GM12891 (cell line): ENCODE measurements around the gene KIAA0319L.

Source experiments
- DNase-seq: peaks from one replicate; pipeline ENCODE4 v3.0.0; 2011; ENCODE audit warnings: low spot score; ENCODE audit not compliant: insufficient read length
- FAIRE-seq: peaks from 2 replicates; lab custom pipeline; 2011; peaks lifted over from hg19 to GRCh38; lab: Jason Lieb, UNC
- PAX5 ChIP-seq: IDR thresholded peaks from 2 replicates; pipeline ENCODE4 v1.6.1; 2011; ENCODE audit warnings: low read length, moderate library complexity, mild to moderate bottlenecking; ENCODE audit not compliant: insufficient read depth, severe bottlenecking
- POLR2A ChIP-seq: IDR thresholded peaks from 2 replicates; pipeline ENCODE4 v1.6.1; 2011; ENCODE audit warnings: low read depth, low read length, control low read depth
- POLR2AphosphoS5 ChIP-seq: IDR thresholded peaks from 2 replicates; pipeline ENCODE4 v1.6.1; 2011; ENCODE audit warnings: low read depth, low read length, control low read depth
- POU2F2 ChIP-seq: IDR thresholded peaks from 2 replicates; pipeline ENCODE4 v1.6.1; 2011; ENCODE audit warnings: low read depth, mild to moderate bottlenecking, control low read depth, low read length, moderate library complexity
- SPI1 ChIP-seq: IDR thresholded peaks from 2 replicates; pipeline ENCODE4 v1.6.1; 2011; ENCODE audit warnings: low read depth, low read length, control low read depth
- TAF1 ChIP-seq: IDR thresholded peaks from 2 replicates; pipeline ENCODE4 v1.6.1; 2011; ENCODE audit warnings: low read depth, low read length, control low read depth

Gene KIAA0319L

GRCh38 chr1:35432231-35432630 lies 125.0 kb downstream of the KIAA0319L start:
- no peak for DNase-seq
- no peak for FAIRE-seq
- TF ChIP-seq POU2F2, result no peak
- no peak for TF ChIP-seq TAF1
- TF ChIP-seq POLR2A, result no peak
- TF ChIP-seq POLR2AphosphoS5, result no peak
- no peak for TF ChIP-seq SPI1
- TF ChIP-seq PAX5, result no peak

DNA sequence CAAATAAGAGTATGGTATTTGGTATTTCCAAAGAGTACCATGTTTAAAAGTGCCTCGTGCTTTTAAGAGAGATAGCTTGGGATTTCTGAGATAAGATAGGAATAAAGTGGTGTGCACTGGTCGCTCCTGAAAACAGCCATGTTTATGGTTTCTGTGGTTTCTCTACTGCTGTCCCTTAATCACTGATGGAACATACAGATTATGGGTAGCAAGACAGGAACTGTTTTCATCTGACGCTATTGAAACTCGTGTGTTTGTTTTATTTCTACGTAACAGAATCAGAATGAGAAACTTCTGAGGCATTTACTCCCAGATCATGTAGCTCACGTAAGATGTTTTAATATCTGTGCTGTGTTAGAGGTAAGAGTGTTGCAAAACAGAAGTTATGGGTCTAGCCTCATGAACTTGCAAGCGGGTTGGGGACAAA lies 126.0 kb downstream of the KIAA0319L start:
- FAIRE-seq (no peak), DNase-seq (no peak)
- TF ChIP-seq TAF1 (no peak), POLR2AphosphoS5 (no peak), SPI1 (no peak), POLR2A (no peak), POU2F2 (no peak), PAX5 (no peak)

GRCh38 chr1:35430762-35431161 lies 126.4 kb downstream of the KIAA0319L start:
- FAIRE-seq (no peak), DNase-seq (no peak)
- TF ChIP-seq SPI1, result no peak
- no peak for TF ChIP-seq PAX5
- TF ChIP-seq POLR2AphosphoS5, result no peak
- TF ChIP-seq POLR2A, result no peak
- TF ChIP-seq TAF1, result no peak
- TF ChIP-seq POU2F2, result no peak

DNA sequence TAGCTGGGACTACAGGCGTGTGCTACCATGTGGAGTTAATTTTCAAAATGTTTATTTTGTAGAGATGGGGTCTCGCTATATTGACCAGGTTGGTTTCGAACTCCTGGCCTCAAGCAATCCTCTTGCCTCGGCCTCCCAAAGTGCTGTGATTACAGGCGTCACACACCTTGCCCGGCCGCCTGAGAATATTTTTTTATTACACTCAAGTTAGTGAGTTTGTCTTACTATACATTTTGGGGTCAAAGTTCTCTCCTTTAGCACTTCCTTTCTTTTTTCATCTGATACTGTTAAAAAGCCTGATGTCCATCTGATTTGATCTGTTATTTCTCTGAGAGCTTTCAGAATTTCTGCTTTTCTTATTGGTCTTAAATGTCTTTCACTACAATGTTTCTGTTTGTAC lies 128.8 kb downstream of the KIAA0319L start:
- DNase-seq (no peak), FAIRE-seq (no peak)
- TF ChIP-seq TAF1, result no peak
- TF ChIP-seq PAX5, result no peak
- TF ChIP-seq POU2F2, result no peak
- no peak for TF ChIP-seq POLR2AphosphoS5

DNA sequence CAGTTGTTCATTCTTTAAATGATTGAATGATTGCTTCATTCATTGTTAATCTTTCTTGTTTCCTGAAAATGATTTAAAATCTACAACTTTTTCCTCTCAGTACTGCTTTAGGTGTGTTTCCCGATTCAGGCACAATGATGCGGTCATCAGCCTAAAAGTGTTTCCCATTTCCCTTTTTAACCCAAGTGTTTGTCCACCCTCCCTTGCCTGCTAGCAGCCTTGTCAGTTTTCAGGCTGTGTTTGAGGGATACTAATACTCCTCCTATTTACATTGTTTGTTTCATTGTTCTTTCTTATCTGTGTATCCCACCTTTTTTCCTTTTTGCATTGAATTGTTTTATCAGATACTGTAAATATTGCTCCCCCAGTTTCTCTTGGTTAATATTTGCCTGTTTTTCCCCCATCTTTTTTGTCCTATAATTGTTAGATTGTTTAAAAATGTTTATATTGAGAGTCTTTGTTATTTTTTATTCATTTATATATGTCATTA lies 131.1 kb downstream of the KIAA0319L start:
- FAIRE-seq, result no peak
- no peak for DNase-seq
- TF ChIP-seq SPI1 (0 out of 2 replicates have a peak, but pooled peaks have one; percentile 9), POU2F2 (no peak), POLR2AphosphoS5 (no peak), POLR2A (no peak)

DNA sequence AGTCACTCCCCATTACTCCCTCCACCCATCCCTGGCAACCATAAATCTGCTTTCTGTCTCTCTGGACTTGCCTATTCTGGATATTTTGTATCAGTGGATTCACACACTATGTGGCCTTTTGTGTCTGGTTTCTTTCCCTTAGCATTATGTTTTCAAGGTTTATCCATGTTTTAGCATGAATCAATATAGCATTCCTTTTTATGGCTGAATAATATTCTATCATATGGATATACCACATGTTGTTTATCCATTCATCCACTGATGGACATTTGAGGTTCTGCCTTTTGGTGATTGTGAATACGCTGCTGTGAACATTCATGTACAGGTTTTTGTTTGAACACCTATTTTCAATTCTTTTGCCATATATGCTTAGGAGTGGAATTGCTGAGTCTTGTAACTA lies 148.3 kb downstream of the KIAA0319L start:
- DNase-seq (no peak), FAIRE-seq (no peak)
- TF ChIP-seq POU2F2, result no peak

DNA sequence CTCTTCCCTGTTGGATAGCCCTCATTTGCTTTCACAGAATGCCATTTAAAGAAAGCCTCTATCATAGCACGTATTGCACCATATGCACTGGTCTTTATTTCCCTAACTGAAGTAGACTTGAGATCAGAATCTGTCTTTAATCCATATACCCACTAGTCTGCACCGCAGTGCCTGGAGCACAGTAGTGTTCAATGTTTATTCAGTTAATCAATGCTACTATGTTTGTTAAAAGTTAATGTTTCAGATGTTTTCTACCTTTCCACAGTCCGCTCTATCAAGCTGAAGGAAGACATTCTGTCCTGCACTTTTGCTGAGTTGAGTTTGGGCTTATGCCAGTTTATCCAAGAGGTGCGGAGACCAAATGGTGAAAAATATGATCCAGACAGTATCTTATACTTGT lies 149.5 kb downstream of the KIAA0319L start:
- no peak for TF ChIP-seq SPI1
- no peak for TF ChIP-seq PAX5
- TF ChIP-seq POLR2A, result no peak

GRCh38 chr1:35406103-35406502 lies 151.1 kb downstream of the KIAA0319L start:
- no peak for FAIRE-seq
- no peak for DNase-seq
- TF ChIP-seq TAF1 (no peak), POLR2A (no peak), POLR2AphosphoS5 (no peak), POU2F2 (no peak), PAX5 (no peak), SPI1 (no peak)

More for the DNA sequence above, 149.5 kb downstream of the KIAA0319L start:
- FAIRE-seq (no peak), DNase-seq (no peak)

DNA sequence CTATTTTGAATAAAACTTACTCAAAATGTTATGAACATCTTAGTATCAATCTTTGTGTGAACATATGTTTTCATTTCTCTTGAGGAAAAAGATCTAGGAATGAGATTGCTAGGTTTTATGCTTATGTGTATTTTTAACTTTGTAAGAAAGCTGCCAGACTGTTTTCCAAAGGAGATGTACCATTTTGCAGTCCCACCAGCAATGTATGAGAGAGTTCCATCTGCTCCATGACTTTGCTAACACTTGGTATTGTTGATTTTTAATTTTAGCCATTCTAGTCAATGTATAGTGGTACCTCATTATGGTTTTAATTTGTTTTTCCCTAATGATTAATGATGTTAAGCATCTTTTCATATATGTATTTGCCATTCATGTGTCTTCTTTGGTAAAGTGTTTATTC lies 156.2 kb downstream of the KIAA0319L start:
- FAIRE-seq (no peak), DNase-seq (no peak)
- TF ChIP-seq POLR2AphosphoS5, result no peak
- TF ChIP-seq POLR2A, result no peak
- TF ChIP-seq POU2F2, result no peak
- TF ChIP-seq SPI1, result no peak
- no peak for TF ChIP-seq PAX5
- TF ChIP-seq TAF1, result no peak

- FAIRE-seq, result no peak
- DNase-seq, result no peak
- TF ChIP-seq PAX5, result no peak
- no peak for TF ChIP-seq POLR2AphosphoS5
- no peak for TF ChIP-seq SPI1
- TF ChIP-seq POU2F2, result no peak
- TF ChIP-seq TAF1, result no peak
- no peak for TF ChIP-seq POLR2A
Measured at GRCh38 chr1:35398739-35399138, 158.5 kb downstream of the KIAA0319L start.

DNA sequence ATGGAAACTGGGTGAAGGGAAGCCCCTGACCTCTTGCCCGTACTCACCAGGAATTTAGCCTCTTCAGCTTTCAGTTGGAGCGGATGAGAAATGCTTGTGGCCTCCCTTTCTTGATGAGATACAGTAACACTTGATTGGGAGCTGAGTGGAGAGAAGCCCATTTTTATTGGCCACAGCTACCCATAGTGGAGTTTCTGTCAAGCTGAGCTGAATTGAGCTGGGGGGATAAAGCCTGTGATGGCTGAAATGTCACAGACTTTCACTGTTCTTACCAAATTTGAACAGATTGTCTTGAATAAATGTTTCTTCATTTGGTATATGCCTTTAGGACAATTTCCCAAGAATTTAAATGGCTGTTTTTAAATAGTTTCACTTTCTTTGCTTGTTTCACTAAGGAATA lies 162.8 kb downstream of the KIAA0319L start:
- TF ChIP-seq POU2F2 (no peak), POLR2AphosphoS5 (no peak), SPI1 (no peak), TAF1 (no peak)
- no peak for DNase-seq
- no peak for FAIRE-seq
